Mesothelial cell of epicardium (in vitro differentiated cells): Measurements from ENCODE around the gene AMHR2. TPM values are rescaled to one million over a fixed set of nuclear protein-coding genes. Genes with fewer than 3 reads are reported as not detected.
A peak's percentile ranks its signal among the peaks of the same experiment; 100 is the strongest.
"Not testable (repeated sequence)": the region's sequence is repeated elsewhere in the genome, so short reads cannot be mapped to it uniquely, and the experiment has no call there.

Experiments
- DNase-seq, 2 experiments: peaks; one replicate each; pipeline ENCODE4 v3.0.0; 2021; ENCODE audit warnings: low spot score in 2 of 2; ENCODE audit not compliant: unreplicated experiment in 2 of 2
- H3K27ac Mint-ChIP-seq: 2 replicates; pipeline ENCODE4 v1.8.0; 2021; ENCODE audit warnings: mixed read lengths
- H3K27me3 Mint-ChIP-seq: 2 replicates; pipeline ENCODE4 v1.8.0; 2021; ENCODE audit warnings: low read depth, mixed read lengths
- H3K36me3 Mint-ChIP-seq: 2 replicates; pipeline ENCODE4 v1.8.0; 2021; ENCODE audit warnings: mixed read lengths
- H3K4me1 Mint-ChIP-seq: 2 replicates; pipeline ENCODE4 v1.8.0; 2021; ENCODE audit warnings: mixed read lengths
- H3K4me3 Mint-ChIP-seq: 2 replicates; pipeline ENCODE4 v1.8.0; 2021; ENCODE audit warnings: mild to moderate bottlenecking, moderate library complexity, mixed read lengths
- H3K9me3 Mint-ChIP-seq: 2 replicates; pipeline ENCODE4 v1.8.0; 2021; ENCODE audit warnings: mixed read lengths
- CTCF ChIP-seq: fragments of 200-600 bp; sonication (generic); IDR thresholded peaks from one replicate; pipeline ENCODE4 v1.5.0; 2021; ENCODE audit warnings: antibody characterized with exemption; ENCODE audit not compliant: unreplicated experiment
- total RNA-seq: library from RNA; stranded (reverse); gene quantifications from 3 replicates; pipeline ENCODE4 v1.2.1, GENCODE V29; 2021

AMHR2 gene
- total RNA-seq, 1 donor from 2014 or later, result 11.1 TPM

- H3K36me3 Mint-ChIP-seq, result no peaks in the 10 kb centered on the region
- no peaks in the 10 kb centered on the region for H3K27me3 Mint-ChIP-seq
- no peak for DNase-seq
- peak overlapping the region; percentile 70 for H3K27ac Mint-ChIP-seq
- H3K4me3 Mint-ChIP-seq, result no peak overlapping the region
- no peaks in the 10 kb centered on the region for H3K9me3 Mint-ChIP-seq
- H3K4me1 Mint-ChIP-seq, result peaks cover 61% of the 10 kb centered on the region
- no peak for TF ChIP-seq CTCF
These were observed 3.9 kb upstream of the AMHR2 start for GRCh38 chr12:53419756-53420155.

- H3K4me1 Mint-ChIP-seq, result peaks cover 58% of the 10 kb centered on the region
- H3K36me3 Mint-ChIP-seq, H3K9me3 Mint-ChIP-seq, H3K27me3 Mint-ChIP-seq, DNase-seq, H3K4me3 Mint-ChIP-seq, H3K27ac Mint-ChIP-seq: not testable (repeated sequence)
These were observed 1.4 kb upstream of the AMHR2 start for GRCh38 chr12:53422247-53422646.

- Mint-ChIP-seq H3K9me3 (no peaks in the 10 kb centered on the region), H3K4me1 (peaks cover 44% of the 10 kb centered on the region), H3K27ac (peak overlapping the region; percentile 77), H3K4me3 (peak overlapping the region; percentile 58), H3K36me3 (no peaks in the 10 kb centered on the region), H3K27me3 (no peaks in the 10 kb centered on the region)
- DNase-seq, result no peak
- TF ChIP-seq CTCF, result no peak
These were observed 1.2 kb downstream of the AMHR2 start for GRCh38 chr12:53424626-53425514.

GRCh38 chr12:53425515-53426150 lies 2.0 kb downstream of the AMHR2 start:
- H3K4me3 Mint-ChIP-seq, result peak overlapping the region; percentile 58
- no peak for TF ChIP-seq CTCF
- no peaks in the 10 kb centered on the region for H3K36me3 Mint-ChIP-seq
- H3K27ac Mint-ChIP-seq, result peak overlapping the region; percentile 76
- no peaks in the 10 kb centered on the region for H3K27me3 Mint-ChIP-seq
- DNase-seq, result no peak
- H3K4me1 Mint-ChIP-seq, result peaks cover 38% of the 10 kb centered on the region
- H3K9me3 Mint-ChIP-seq, result no peaks in the 10 kb centered on the region

GRCh38 chr12:53427905-53428594 lies 4.4 kb downstream of the AMHR2 start:
- Mint-ChIP-seq H3K4me3 (no peak overlapping the region), H3K27me3 (no peaks in the 10 kb centered on the region), H3K4me1 (peaks cover 26% of the 10 kb centered on the region), H3K36me3 (no peaks in the 10 kb centered on the region), H3K9me3 (no peaks in the 10 kb centered on the region), H3K27ac (no peak overlapping the region)
- no peak for TF ChIP-seq CTCF
- no peak for DNase-seq

GRCh38 chr12:53428741-53429140 lies 5.1 kb downstream of the AMHR2 start:
- no peaks in the 10 kb centered on the region for H3K36me3 Mint-ChIP-seq
- DNase-seq, result no peak
- H3K4me1 Mint-ChIP-seq, result peaks cover 25% of the 10 kb centered on the region
- TF ChIP-seq CTCF, result no peak
- no peaks in the 10 kb centered on the region for H3K9me3 Mint-ChIP-seq
- H3K27ac Mint-ChIP-seq, result no peak overlapping the region
- no peaks in the 10 kb centered on the region for H3K27me3 Mint-ChIP-seq
- no peak overlapping the region for H3K4me3 Mint-ChIP-seq
